Ishikawa (cell line): ENCODE results near the gene PLCB4.

Experiments
- CEBPB ChIP-seq: IDR thresholded peaks from 2 replicates; pipeline ENCODE4 v1.6.1; 2012
- CREB1 ChIP-seq: IDR thresholded peaks from 2 replicates; pipeline ENCODE4 v1.6.1; 2012; ENCODE audit warnings: low read depth
- EGR1 ChIP-seq: IDR thresholded peaks from 2 replicates; pipeline ENCODE4 v1.6.1; 2012
- EP300 ChIP-seq: IDR thresholded peaks from 2 replicates; pipeline ENCODE4 v1.6.1; 2012; ENCODE audit warnings: borderline replicate concordance
- FOXM1 ChIP-seq: IDR thresholded peaks from 2 replicates; pipeline ENCODE4 v1.6.1; 2012; ENCODE audit warnings: low read depth, borderline replicate concordance
- NFIC ChIP-seq: IDR thresholded peaks from 2 replicates; pipeline ENCODE4 v1.6.1; 2012
- RAD21 ChIP-seq: IDR thresholded peaks from 2 replicates; pipeline ENCODE4 v1.6.1; 2012; ENCODE audit warnings: low read depth
- TAF1 ChIP-seq: IDR thresholded peaks from 2 replicates; pipeline ENCODE4 v1.6.1; 2012; ENCODE audit warnings: low read depth, mild to moderate bottlenecking
- TCF12 ChIP-seq: IDR thresholded peaks from 2 replicates; pipeline ENCODE4 v1.6.1; 2012; ENCODE audit warnings: low read depth
- TEAD4 ChIP-seq: IDR thresholded peaks from 2 replicates; pipeline ENCODE4 v1.6.1; 2012
- YY1 ChIP-seq: IDR thresholded peaks from 2 replicates; pipeline ENCODE4 v1.6.1; 2012; ENCODE audit warnings: low read depth
- ZBTB7A ChIP-seq: IDR thresholded peaks from 2 replicates; pipeline ENCODE4 v1.6.1; 2012; ENCODE audit warnings: low read depth
- TF ChIP-seq, protein P1 (sequence below): IDR thresholded peaks from 2 replicates; pipeline ENCODE4 v1.6.1; 2012; ENCODE audit warnings: low read depth, mild to moderate bottlenecking
- TF ChIP-seq, protein P2 (sequence below): IDR thresholded peaks from 2 replicates; pipeline ENCODE4 v1.6.1; 2012
- TF ChIP-seq, protein P3 (sequence below): IDR thresholded peaks from 2 replicates; pipeline ENCODE4 v1.6.1; 2012

The PLCB4 gene

DNA sequence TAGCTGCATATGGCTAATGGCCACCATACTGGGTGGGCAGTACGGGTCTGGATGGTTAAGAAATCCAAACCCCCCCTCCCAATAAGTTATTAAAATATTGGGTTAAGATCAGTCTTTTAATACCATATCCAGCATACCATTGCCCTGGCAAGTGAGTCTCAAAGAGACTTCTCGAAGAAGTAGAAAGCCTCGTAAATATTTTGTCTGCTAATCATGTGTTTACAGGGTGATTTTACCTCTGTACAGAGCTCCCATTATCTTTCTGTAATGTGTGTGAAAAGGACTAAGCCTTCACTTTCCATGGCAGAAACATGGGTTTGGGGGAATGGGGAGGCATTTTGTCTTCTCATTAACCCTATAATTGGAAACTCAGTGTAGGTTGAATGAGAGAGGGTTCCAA, 270.8 kb downstream of the PLCB4 start:
- TF ChIP-seq RAD21 = no peak
- no peak for TF ChIP-seq CREB1
- TF ChIP-seq, protein P1, sequence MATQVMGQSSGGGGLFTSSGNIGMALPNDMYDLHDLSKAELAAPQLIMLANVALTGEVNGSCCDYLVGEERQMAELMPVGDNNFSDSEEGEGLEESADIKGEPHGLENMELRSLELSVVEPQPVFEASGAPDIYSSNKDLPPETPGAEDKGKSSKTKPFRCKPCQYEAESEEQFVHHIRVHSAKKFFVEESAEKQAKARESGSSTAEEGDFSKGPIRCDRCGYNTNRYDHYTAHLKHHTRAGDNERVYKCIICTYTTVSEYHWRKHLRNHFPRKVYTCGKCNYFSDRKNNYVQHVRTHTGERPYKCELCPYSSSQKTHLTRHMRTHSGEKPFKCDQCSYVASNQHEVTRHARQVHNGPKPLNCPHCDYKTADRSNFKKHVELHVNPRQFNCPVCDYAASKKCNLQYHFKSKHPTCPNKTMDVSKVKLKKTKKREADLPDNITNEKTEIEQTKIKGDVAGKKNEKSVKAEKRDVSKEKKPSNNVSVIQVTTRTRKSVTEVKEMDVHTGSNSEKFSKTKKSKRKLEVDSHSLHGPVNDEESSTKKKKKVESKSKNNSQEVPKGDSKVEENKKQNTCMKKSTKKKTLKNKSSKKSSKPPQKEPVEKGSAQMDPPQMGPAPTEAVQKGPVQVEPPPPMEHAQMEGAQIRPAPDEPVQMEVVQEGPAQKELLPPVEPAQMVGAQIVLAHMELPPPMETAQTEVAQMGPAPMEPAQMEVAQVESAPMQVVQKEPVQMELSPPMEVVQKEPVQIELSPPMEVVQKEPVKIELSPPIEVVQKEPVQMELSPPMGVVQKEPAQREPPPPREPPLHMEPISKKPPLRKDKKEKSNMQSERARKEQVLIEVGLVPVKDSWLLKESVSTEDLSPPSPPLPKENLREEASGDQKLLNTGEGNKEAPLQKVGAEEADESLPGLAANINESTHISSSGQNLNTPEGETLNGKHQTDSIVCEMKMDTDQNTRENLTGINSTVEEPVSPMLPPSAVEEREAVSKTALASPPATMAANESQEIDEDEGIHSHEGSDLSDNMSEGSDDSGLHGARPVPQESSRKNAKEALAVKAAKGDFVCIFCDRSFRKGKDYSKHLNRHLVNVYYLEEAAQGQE = no peak
- no peak for TF ChIP-seq EGR1

DNA sequence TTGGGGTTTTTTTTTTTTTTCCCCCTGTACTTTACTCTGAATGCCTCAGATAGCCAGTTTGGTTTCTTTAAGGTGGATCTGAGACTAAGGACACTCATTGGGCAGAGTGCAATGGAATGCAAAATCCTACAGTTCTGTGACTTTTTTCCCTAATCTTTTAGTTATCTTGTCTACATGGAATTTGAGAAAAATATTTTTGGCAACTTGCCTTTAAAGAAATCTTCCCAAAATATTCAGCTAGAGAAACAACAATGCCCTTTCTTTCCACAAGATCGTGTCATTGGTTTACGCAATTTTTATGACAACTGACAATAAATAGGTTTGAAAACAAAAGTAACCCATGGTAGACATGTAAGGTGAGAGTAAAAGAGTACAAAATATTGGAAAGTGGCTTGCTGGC, 273.8 kb downstream of the PLCB4 start:
- TF ChIP-seq TCF12 (no peak), TAF1 (no peak), EP300 (no peak), CEBPB (no peak), CREB1 (no peak), FOXM1 (no peak), TEAD4 (no peak)
- TF ChIP-seq, protein P2, sequence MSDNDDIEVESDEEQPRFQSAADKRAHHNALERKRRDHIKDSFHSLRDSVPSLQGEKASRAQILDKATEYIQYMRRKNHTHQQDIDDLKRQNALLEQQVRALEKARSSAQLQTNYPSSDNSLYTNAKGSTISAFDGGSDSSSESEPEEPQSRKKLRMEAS = no peak

DNA sequence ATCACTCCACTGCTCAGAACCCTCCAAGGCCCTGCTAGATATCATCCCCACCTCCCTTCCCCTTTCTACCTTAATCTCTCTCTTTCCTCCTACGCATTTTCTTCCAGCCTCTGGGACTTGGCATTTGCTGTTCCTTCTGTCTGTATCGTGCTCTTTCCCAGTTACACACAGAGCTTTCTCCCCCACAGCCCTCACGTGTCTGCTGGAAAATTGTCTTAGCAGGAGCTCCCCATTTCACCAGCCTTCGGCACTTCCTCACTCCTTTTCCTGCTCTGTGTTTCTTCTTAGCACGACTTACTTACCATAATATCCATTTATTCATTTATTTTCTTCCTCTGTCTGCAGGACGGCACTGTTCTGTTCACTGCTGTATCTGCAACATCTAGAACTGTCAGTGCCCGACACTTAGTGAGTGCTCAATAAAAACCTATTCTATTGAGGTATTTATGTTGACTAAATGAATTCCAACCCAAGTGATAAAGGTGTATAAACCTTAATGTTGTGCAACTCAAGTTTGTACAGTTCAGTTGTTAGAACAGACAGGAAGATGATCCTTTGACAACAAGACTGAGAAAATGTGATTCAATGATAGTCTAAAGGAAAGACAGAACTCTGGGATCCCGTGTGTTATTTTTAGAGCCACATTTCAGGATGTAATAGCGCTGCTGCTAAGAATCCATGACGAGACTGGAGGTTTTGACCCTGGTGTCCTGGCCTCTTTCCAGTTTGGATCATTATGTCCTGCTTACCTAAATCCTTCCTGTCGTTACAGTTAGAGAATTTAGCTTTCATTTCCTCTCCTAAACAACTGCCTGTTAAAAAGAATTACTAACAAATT, 275.4 kb downstream of the PLCB4 start:
- no peak for TF ChIP-seq YY1
- no peak for TF ChIP-seq CREB1
- TF ChIP-seq, protein P1 = no peak
- TF ChIP-seq TAF1 = no peak
- no peak for TF ChIP-seq RAD21
- TF ChIP-seq, protein P3, sequence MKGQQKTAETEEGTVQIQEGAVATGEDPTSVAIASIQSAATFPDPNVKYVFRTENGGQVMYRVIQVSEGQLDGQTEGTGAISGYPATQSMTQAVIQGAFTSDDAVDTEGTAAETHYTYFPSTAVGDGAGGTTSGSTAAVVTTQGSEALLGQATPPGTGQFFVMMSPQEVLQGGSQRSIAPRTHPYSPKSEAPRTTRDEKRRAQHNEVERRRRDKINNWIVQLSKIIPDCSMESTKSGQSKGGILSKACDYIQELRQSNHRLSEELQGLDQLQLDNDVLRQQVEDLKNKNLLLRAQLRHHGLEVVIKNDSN = no peak
- TF ChIP-seq ZBTB7A = no peak
- no peak for TF ChIP-seq EP300
- no peak for TF ChIP-seq CEBPB
- no peak for TF ChIP-seq NFIC
- no peak for TF ChIP-seq FOXM1
- TF ChIP-seq, protein P2 = no peak
- TF ChIP-seq EGR1 = no peak
- TF ChIP-seq TCF12 = no peak
- TF ChIP-seq TEAD4 = no peak

DNA sequence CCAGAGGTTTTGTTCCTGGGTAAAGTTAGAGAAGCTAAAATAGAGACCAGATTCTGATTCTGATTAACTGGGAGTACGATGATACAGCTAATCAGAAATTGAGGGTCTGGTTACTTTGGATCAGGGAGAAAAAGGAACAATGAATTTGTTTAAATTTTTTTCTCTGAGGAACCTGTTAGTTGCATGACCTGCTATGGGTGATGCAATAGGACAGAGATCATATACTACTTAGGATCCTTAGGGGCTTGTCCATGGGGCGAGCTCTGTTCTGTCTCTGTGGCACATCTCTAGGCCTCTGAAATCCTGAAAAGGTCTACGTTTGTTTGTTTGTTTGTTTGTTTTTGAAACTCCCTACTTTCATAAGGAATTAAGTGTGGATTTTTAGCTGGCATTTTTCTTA, 279.4 kb downstream of the PLCB4 start:
- peak; percentile 39; the same call in 1 of the 2 replicates for TF ChIP-seq CEBPB
- no peak for TF ChIP-seq TEAD4

DNA sequence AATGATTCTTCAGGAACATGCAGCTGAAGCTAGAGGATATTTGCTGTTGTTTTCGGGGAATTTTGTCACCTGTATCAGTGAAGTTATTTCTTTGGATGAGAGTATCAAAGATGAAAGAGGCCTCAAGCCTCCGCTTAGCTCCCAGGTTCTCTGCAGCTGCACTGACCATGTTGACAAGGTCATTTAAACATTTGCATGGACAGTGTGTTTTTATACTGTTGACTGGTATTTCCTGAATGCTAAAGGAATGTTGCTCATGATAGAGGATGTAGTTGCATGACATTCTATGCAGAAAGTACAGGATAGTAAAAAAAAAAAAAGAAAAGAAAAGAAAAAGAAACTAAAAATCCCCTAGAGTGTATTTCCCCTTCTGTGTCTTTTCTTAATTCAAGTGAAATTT, 279.9 kb downstream of the PLCB4 start:
- TF ChIP-seq RAD21 = no peak
- TF ChIP-seq, protein P3 = no peak
- no peak for TF ChIP-seq TEAD4
- TF ChIP-seq CEBPB = no peak
- TF ChIP-seq TAF1 = no peak
- TF ChIP-seq NFIC = no peak
- TF ChIP-seq, protein P2 = no peak
- no peak for TF ChIP-seq ZBTB7A
- no peak for TF ChIP-seq YY1
- TF ChIP-seq EP300 = no peak
- no peak for TF ChIP-seq TCF12
- TF ChIP-seq, protein P1 = no peak
